ENCODE measurements around the gene ATP6V1E1. TPM values are rescaled to one million over a fixed set of nuclear protein-coding genes. Genes with fewer than 3 reads are reported as not detected.
"Not testable (repeated sequence)": the region's sequence is repeated elsewhere in the genome, so short reads cannot be mapped to it uniquely, and the experiment has no call there.

Gene ATP6V1E1
- total and polyA plus RNA-seq, 2 donors from 2014 or later: 138 to 443 TPM

DNA sequence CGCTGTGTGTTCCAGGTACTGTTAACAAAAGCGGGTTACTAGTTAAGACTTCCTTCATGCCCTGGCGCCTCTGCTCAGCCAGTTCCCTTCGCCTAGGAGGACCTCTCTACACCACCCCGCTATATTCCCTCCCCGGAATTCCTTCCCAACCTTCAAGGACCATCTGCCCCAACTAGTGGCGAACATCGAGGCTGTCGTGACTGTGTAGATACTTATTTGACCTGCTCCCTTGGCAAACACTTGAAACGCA, 9.6 kb upstream of the ATP6V1E1 start:
- intact Hi-C loops (cut with DNase I): no loop called here
- TF ChIP-seq, protein P1, sequence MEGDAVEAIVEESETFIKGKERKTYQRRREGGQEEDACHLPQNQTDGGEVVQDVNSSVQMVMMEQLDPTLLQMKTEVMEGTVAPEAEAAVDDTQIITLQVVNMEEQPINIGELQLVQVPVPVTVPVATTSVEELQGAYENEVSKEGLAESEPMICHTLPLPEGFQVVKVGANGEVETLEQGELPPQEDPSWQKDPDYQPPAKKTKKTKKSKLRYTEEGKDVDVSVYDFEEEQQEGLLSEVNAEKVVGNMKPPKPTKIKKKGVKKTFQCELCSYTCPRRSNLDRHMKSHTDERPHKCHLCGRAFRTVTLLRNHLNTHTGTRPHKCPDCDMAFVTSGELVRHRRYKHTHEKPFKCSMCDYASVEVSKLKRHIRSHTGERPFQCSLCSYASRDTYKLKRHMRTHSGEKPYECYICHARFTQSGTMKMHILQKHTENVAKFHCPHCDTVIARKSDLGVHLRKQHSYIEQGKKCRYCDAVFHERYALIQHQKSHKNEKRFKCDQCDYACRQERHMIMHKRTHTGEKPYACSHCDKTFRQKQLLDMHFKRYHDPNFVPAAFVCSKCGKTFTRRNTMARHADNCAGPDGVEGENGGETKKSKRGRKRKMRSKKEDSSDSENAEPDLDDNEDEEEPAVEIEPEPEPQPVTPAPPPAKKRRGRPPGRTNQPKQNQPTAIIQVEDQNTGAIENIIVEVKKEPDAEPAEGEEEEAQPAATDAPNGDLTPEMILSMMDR (IDR thresholded peaks at IDR 0.05; ENCODE audit: borderline replicate concordance, extremely low read depth, insufficient read depth): no peak
- Histone ChIP-seq H3K4me1 (ENCODE audit: control insufficient read depth in 2 of 3, insufficient read depth in 2 of 3, low read depth in 1 of 3, low read length in 3 of 3) (peaks cover 0 to 8% (median 0%) of the 10 kb centered on the region in 3 donors), H3K9ac (ENCODE audit: low read length in 3 of 3) (peak overlapping the region; percentile 85 to 100 (median 100)), H3K36me3 (ENCODE audit: control insufficient read depth in 2 of 3, insufficient read depth in 3 of 3, low read length in 3 of 3) (no peaks in the 10 kb centered on the region), H3K27me3 (ENCODE audit: control insufficient read depth, insufficient read depth, low read length) (no peaks in the 10 kb centered on the region), H3K4me3 (ENCODE audit: low read length in 3 of 3) (peak overlapping the region; percentile 95 to 99 (median 95)), H3K27ac (ENCODE audit: low read depth in 2 of 2, low read length in 2 of 2) (peak overlapping the region; percentile 97 to 99), H3K9me3 (ENCODE audit: control insufficient read depth in 2 of 3, insufficient read depth in 1 of 3, low read length in 3 of 3) (no peaks in the 10 kb centered on the region)
- DNase-seq (no peak), FAIRE-seq (no peak)

DNA sequence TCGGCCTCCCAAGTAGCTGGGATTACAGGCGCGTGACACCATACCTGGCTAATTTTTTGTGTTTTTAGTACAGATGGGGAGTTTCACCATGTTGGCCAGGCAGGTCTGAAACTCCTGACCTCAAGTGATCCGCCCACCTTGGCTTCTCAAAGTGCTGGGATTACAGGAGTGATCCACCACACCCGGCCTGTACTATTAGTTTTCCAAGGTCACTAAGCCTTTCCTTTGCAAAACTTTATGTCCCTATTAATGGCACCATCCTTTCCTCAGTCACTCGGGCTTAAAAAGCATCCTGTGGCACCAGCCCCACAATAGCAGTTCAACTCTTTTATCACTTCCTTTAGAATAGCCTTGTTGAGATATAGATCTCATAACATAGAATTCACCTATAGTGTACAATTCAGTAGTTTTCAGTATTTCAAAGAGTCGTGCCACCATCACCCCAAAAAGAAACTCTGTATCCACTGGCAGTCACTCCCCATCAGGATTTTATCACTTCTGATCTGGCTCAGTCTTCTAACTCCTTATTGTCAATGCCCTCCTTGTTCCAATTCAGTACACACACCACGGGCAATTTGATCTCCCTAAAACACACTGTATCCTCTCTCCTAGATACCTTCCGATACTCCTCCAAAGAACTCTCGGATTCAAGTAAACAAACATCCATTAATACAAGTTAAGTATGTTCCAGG, 9.1 kb upstream of the ATP6V1E1 start:
- H3K27ac ChIP-seq (ENCODE audit: low read depth in 2 of 2, low read length in 2 of 2): peak overlapping the region; percentile 97 to 99
- DNase-seq: peak in 2 of 5 donors; percentile 8 to 46
- no peaks in the 10 kb centered on the region for H3K36me3 ChIP-seq (ENCODE audit: control insufficient read depth in 2 of 3, insufficient read depth in 3 of 3, low read length in 3 of 3)
- FAIRE-seq: no peak
- peaks cover 0 to 9% (median 0%) of the 10 kb centered on the region in 3 donors for H3K4me1 ChIP-seq (ENCODE audit: control insufficient read depth in 2 of 3, insufficient read depth in 2 of 3, low read depth in 1 of 3, low read length in 3 of 3)
- intact Hi-C loops (cut with DNase I): no loop called here
- H3K9ac ChIP-seq (ENCODE audit: low read length in 3 of 3): peak overlapping the region; percentile 85 to 100 (median 100)
- H3K4me3 ChIP-seq (ENCODE audit: low read length in 3 of 3): peak overlapping the region; percentile 95 to 99 (median 95)
- H3K9me3 ChIP-seq (ENCODE audit: control insufficient read depth in 2 of 3, insufficient read depth in 1 of 3, low read length in 3 of 3): no peaks in the 10 kb centered on the region
- TF ChIP-seq, protein P1 (IDR thresholded peaks at IDR 0.05; ENCODE audit: borderline replicate concordance, extremely low read depth, insufficient read depth): no peak
- no peaks in the 10 kb centered on the region for H3K27me3 ChIP-seq (ENCODE audit: control insufficient read depth, insufficient read depth, low read length)

DNA sequence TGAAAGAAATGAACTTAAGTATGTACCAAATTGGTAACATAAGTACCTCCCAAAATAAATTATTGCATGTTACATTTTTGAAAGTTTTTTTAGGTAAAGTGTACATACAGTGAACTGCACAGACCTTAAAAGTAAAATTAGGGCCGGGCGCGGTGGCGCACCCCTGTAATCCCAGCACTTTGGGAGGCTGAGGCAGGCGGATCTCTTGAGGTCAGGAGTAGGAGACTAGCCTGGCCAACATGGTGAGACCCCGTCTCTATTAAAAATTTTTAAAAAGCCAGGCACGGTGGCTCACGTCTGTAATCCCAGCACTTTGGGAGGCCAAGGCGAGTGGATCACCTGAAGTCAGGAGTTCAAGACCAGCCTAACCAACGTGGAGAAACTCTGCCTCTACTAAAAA, 8.3 kb upstream of the ATP6V1E1 start:
- intact Hi-C loops (cut with DNase I); H3K9ac ChIP-seq (ENCODE audit: low read length in 3 of 3); H3K27ac ChIP-seq (ENCODE audit: low read depth in 2 of 2, low read length in 2 of 2); H3K4me1 ChIP-seq (ENCODE audit: control insufficient read depth in 2 of 3, insufficient read depth in 2 of 3, low read depth in 1 of 3, low read length in 3 of 3); H3K9me3 ChIP-seq (ENCODE audit: control insufficient read depth in 2 of 3, insufficient read depth in 1 of 3, low read length in 3 of 3); FAIRE-seq; H3K36me3 ChIP-seq (ENCODE audit: control insufficient read depth in 2 of 3, insufficient read depth in 3 of 3, low read length in 3 of 3); H3K4me3 ChIP-seq (ENCODE audit: low read length in 3 of 3); H3K27me3 ChIP-seq (ENCODE audit: control insufficient read depth, insufficient read depth, low read length); DNase-seq: not testable (repeated sequence)

DNA sequence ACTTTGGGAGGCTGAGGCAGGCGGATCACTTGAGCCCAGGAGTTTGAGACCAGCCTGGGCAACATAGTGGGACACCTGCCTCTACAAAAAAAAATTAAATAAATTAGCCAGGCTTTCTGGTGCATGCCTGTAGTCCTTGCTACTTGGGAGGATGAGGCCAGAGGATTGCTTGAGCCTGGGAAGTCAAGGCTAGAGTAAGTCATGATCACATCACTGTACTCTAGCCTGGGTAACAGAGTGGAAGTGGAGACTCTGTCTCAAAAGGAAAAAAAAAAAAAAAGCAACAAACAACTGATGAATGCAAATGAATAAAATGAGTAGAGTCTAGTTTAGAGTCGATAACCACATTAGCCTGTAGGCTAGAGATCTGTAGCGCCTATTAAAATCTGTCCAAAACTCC, 6.1 kb upstream of the ATP6V1E1 start:
- Histone ChIP-seq H3K27me3 (ENCODE audit: control insufficient read depth, insufficient read depth, low read length) (no peaks in the 10 kb centered on the region), H3K4me1 (ENCODE audit: control insufficient read depth in 2 of 3, insufficient read depth in 2 of 3, low read depth in 1 of 3, low read length in 3 of 3) (peaks cover 0 to 9% (median 0%) of the 10 kb centered on the region in 3 donors), H3K9ac (ENCODE audit: low read length in 3 of 3) (no peak overlapping the region), H3K9me3 (ENCODE audit: control insufficient read depth in 2 of 3, insufficient read depth in 1 of 3, low read length in 3 of 3) (no peaks in the 10 kb centered on the region), H3K36me3 (ENCODE audit: control insufficient read depth in 2 of 3, insufficient read depth in 3 of 3, low read length in 3 of 3) (no peaks in the 10 kb centered on the region), H3K27ac (ENCODE audit: low read depth in 2 of 2, low read length in 2 of 2) (no peak overlapping the region), H3K4me3 (ENCODE audit: low read length in 3 of 3) (no peak overlapping the region)
- intact Hi-C loops (cut with DNase I): no loop called here
- FAIRE-seq (no peak), DNase-seq (no peak)
- TF ChIP-seq, protein P1 (IDR thresholded peaks at IDR 0.05; ENCODE audit: borderline replicate concordance, extremely low read depth, insufficient read depth): no peak

Measured in kidney (tissue), 14 donors.